Uterus (tissue), 2 donors: ENCODE measurements around the gene RRBP1.

Source experiments
- CTCF ChIP-seq, 4 experiments: fragments of 200-600 bp in 2 of 4; fragments of 450-650 bp in 2 of 4; sonication (generic) in 2 of 4; IDR thresholded peaks; one replicate each; pipeline ENCODE4 v1.5.1; 2016 to 2019; ENCODE audit warnings: antibody characterized with exemption in 4 of 4, mild to moderate bottlenecking in 2 of 4, moderate library complexity in 1 of 4
- POLR2A ChIP-seq, 2 donors: fragments of 450-650 bp; IDR thresholded peaks; one replicate each; pipeline ENCODE4 v1.6.1; 2016; ENCODE audit warnings: antibody characterized with exemption in 2 of 2, mild to moderate bottlenecking in 1 of 2, moderate library complexity in 1 of 2

GRCh38 chr20:17637985-17638640 is 43.9 kb downstream of the RRBP1 start:
- TF ChIP-seq CTCF (IDR thresholded peaks at IDR 0.05) (no peak), POLR2A (IDR thresholded peaks at IDR 0.05) (no peak)
